ENCODE measurements around the gene PDK1.

DNA sequence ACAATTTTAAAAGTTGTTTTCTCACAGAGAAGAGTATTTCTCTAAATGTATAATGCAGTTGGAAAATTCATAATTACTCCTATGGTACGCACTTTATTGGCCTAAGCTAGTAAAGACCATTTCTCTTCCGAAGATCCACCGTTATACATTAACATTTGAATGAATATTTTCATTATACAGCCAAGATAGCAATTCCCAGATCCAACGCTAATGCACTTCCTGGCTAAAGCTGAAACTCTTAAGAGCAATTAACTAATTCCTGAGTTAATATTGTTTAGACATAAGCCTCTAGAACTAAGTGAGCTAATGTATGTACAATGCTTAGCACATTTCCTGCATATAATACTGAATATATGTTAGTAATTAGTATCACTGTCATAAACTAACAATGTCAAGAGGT, 56.2 kb downstream of the PDK1 start:
- TF ChIP-seq, protein P1, sequence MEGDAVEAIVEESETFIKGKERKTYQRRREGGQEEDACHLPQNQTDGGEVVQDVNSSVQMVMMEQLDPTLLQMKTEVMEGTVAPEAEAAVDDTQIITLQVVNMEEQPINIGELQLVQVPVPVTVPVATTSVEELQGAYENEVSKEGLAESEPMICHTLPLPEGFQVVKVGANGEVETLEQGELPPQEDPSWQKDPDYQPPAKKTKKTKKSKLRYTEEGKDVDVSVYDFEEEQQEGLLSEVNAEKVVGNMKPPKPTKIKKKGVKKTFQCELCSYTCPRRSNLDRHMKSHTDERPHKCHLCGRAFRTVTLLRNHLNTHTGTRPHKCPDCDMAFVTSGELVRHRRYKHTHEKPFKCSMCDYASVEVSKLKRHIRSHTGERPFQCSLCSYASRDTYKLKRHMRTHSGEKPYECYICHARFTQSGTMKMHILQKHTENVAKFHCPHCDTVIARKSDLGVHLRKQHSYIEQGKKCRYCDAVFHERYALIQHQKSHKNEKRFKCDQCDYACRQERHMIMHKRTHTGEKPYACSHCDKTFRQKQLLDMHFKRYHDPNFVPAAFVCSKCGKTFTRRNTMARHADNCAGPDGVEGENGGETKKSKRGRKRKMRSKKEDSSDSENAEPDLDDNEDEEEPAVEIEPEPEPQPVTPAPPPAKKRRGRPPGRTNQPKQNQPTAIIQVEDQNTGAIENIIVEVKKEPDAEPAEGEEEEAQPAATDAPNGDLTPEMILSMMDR (conservative IDR thresholded peaks at IDR 0.05 in 1 of 2, IDR thresholded peaks at IDR 0.05 in 1 of 2; ENCODE audit: extremely low read depth in 1 of 2, insufficient read depth in 1 of 2, low read depth in 1 of 2, low read length in 2 of 2), result no peak
- no peak for TF ChIP-seq EZH2 (IDR thresholded peaks at IDR 0.05; ENCODE audit: borderline replicate concordance, low read length)
